Psoas muscle (tissue), 8 donors: ENCODE measurements around the gene ERBB3. TPM values are rescaled to one million over a fixed set of nuclear protein-coding genes. Genes with fewer than 3 reads are reported as not detected.

ENCODE experiments used
- ATAC-seq, 4 donors: fragments of 200-7000 bp; cut with Tn5 transposase; one replicate each; pipeline ENCODE4 v1.9.1; 2020; ENCODE audit warnings: moderate library complexity in 3 of 4, mild to moderate bottlenecking in 2 of 4
- DNase-seq, 2 donors: peaks; one replicate each; pipeline ENCODE4 v3.0.0-alpha.2; 2020
- H3K27ac ChIP-seq: fragments of 200-600 bp; one replicate; pipeline ENCODE4 v1.8.0; 2022
- H3K27me3 ChIP-seq, 3 donors: fragments of 200-600 bp in 1 of 3; one replicate each; pipeline versions ENCODE4 v1.6.1 to v1.8.0; 2013 to 2022; ENCODE audit warnings: low read length in 2 of 3, mild to moderate bottlenecking in 2 of 3, moderate library complexity in 1 of 3; ENCODE audit not compliant: insufficient read depth in 3 of 3
- H3K36me3 ChIP-seq, 2 donors: fragments of 200-600 bp in 1 of 2; one replicate each; pipeline versions ENCODE4 v1.6.1 to v1.8.0; 2013 to 2022; ENCODE audit warnings: low read depth in 1 of 2, mild to moderate bottlenecking in 1 of 2, moderate library complexity in 1 of 2; ENCODE audit not compliant: insufficient read depth in 1 of 2
- H3K4me1 ChIP-seq: fragments of 200-600 bp; one replicate; pipeline ENCODE4 v1.8.0; 2022
- H3K4me3 ChIP-seq: fragments of 200-600 bp; one replicate; pipeline ENCODE4 v1.8.0; 2022; ENCODE audit warnings: mild to moderate bottlenecking
- H3K9me3 ChIP-seq: fragments of 200-600 bp; one replicate; pipeline ENCODE4 v1.8.0; 2022
- CTCF ChIP-seq: fragments of 200-600 bp; IDR thresholded peaks from one replicate; pipeline ENCODE4 v1.8.0; 2022; ENCODE audit warnings: antibody characterized with exemption
- WGBS, 3 donors: extraction: QIAGEN DNeasy Blood & Tissue Kit; methylation state at CpG; one replicate each; pipeline versions ENCODE4 v1.1.6 to v1.1.7; 2013; 5-methylcytosine and 5-hydroxymethylcytosine counted together
- intact Hi-C, 2 donors: fragments of 100-400 bp; cut with DNase I; formaldehyde crosslinking; loops; one replicate each; pipeline versions ENCODE4 v1.11.0 to v1.14.2; 2022
- polyA plus RNA-seq, 3 donors: library from polyadenylated mRNA; stranded (reverse); fragments of 200-250 nt; gene quantifications; one replicate each; pipeline ENCODE4 v1.2.3, GENCODE V29; 2013
- total RNA-seq, 4 donors: library from RNA; stranded (reverse); fragmentation: NEBNext Ultra II Directional in 2 of 4; extraction: Animal tissue kit (Norgen Biotek cat#: 25700) in 2 of 4; gene quantifications; one replicate each; pipeline versions ENCODE4 v1.2.1 to v1.2.4, GENCODE V29; 2021 to 2023
- donor health status: healthy with polysubstance abuse.
- donor health status: DM: no; HTN: no; CAD: no; lungs with moderate emphysema.
- donor health status: Bipolar disorder and iron deficiency.
- donor health status: healthy.
- donor health status: DM: yes; HTN: yes; CAD: no.
- donor health status: DM: no; HTN: no; CAD: no.
- donor health status: DM: no; HTN: no; CAD: no.
- donor health status: DM: yes; HTN: yes; CAD: no.

ERBB3 gene
- total and polyA plus RNA-seq, 7 donors = 0.13 to 3.9 (median 0.71) TPM

- Histone ChIP-seq H3K27ac (peak overlapping the region; percentile 95), H3K9me3 (no peaks in the 10 kb centered on the region), H3K4me3 (peak overlapping the region; percentile 86), H3K36me3 (peaks cover 0 to 23% of the 10 kb centered on the region in 2 donors), H3K27me3 (no peaks in the 10 kb centered on the region), H3K4me1 (peaks cover 28% of the 10 kb centered on the region)
- TF ChIP-seq CTCF = no peak
- WGBS, 3 donors = 0 to 1% (median 0%) methylated on average over 8 of the region's 8 CpGs
- no peak for DNase-seq
- ATAC-seq = no peak
- intact Hi-C loops = loop anchor here (5.0 to 10.0 kb wide), 3 partner anchors 130 to 340 kb away; partner anchors contain the start of genes SPRYD4 (in 2 of the 2) and ANKRD52 (in 1 of the 2)
Measured at GRCh38 chr12:56127485-56127887, 47.5 kb downstream of the ERBB3 start.

GRCh38 chr12:56127888-56128669 lies 48.1 kb downstream of the ERBB3 start, which contains the start of gene ESYT1:
TSS of gene ESYT1 (plus strand) at chr12:56128267. CDS start at chr12:56128320, 53 bp downstream.
- WGBS, 3 donors = 0 to 1% (median 0%) methylated on average over 45 to 49 of the region's 49 CpGs
- ATAC-seq (peak; percentile 90 to 93 (median 91)), DNase-seq (peak; percentile 98 to 99)
- Histone ChIP-seq H3K9me3 (no peaks in the 10 kb centered on the region), H3K4me1 (peaks cover 23% of the 10 kb centered on the region), H3K27me3 (no peaks in the 10 kb centered on the region), H3K36me3 (peaks cover 0 to 28% of the 10 kb centered on the region in 2 donors), H3K4me3 (peak within 1 kb of the TSS; percentile 86), H3K27ac (peak within 1 kb of the TSS; percentile 95)
- intact Hi-C loops = loop anchor here (5.0 to 10.0 kb wide), 3 partner anchors 129 to 339 kb away; partner anchors contain the start of genes SPRYD4 (in 2 of the 2) and ANKRD52 (in 1 of the 2)
- no peak for TF ChIP-seq CTCF

- Histone ChIP-seq H3K27ac (peak overlapping the region; percentile 95), H3K9me3 (no peaks in the 10 kb centered on the region), H3K36me3 (peaks cover 0 to 35% of the 10 kb centered on the region in 2 donors), H3K4me1 (peaks cover 23% of the 10 kb centered on the region), H3K27me3 (no peaks in the 10 kb centered on the region), H3K4me3 (peak overlapping the region; percentile 86)
- intact Hi-C loops = loop anchor here (5.0 to 10.0 kb wide), 3 partner anchors 129 to 339 kb away; partner anchors contain the start of genes SPRYD4 (in 2 of the 2) and ANKRD52 (in 1 of the 2)
- peak; percentile 35 to 69 for DNase-seq
- peak in 2 of 4 donors; percentile 11 to 26 for ATAC-seq
- TF ChIP-seq CTCF = no peak
- WGBS, 3 donors = 0 to 1% (median 1%) methylated on average over 20 of the region's 20 CpGs
Measured at GRCh38 chr12:56128670-56129205, 48.8 kb downstream of the ERBB3 start.

- ATAC-seq (peak; percentile 37 to 59 (median 46)), DNase-seq (peak; percentile 69 to 80)
- no peak for TF ChIP-seq CTCF
- Histone ChIP-seq H3K36me3 (peaks cover 0 to 41% of the 10 kb centered on the region in 2 donors), H3K4me3 (peak overlapping the region; percentile 86), H3K27me3 (no peaks in the 10 kb centered on the region), H3K4me1 (peaks cover 23% of the 10 kb centered on the region), H3K27ac (peak overlapping the region; percentile 95), H3K9me3 (no peaks in the 10 kb centered on the region)
- intact Hi-C loops = loop anchor here (5.0 to 10.0 kb wide), 3 partner anchors 128 to 338 kb away; partner anchors contain the start of genes SPRYD4 (in 2 of the 2) and ANKRD52 (in 1 of the 2)
- 2 to 4% (median 3%) methylated on average over 29 of the region's 29 CpGs for WGBS, 3 donors
Measured at GRCh38 chr12:56129206-56129941, 49.4 kb downstream of the ERBB3 start.
